GM18520 (cell line): ENCODE measurements around the gene RBM4B.
"Not testable (repeated sequence)": the region's sequence is repeated elsewhere in the genome, so short reads cannot be mapped to it uniquely, and the experiment has no call there.

Source experiments
- ATAC-seq: cut with Tn5 transposase; IDR thresholded peaks from one replicate; pipeline ENCODE4 v1.9.1; 2021; ENCODE audit not compliant: unreplicated experiment

The RBM4B gene

GRCh38 chr11:66643745-66644437 is 33.8 kb downstream of the RBM4B start:
- no peak for ATAC-seq

- no peak for ATAC-seq
Observed at GRCh38 chr11:66641834-66642233, 35.9 kb downstream of the RBM4B start.

GRCh38 chr11:66639814-66640340 is 37.8 kb downstream of the RBM4B start:
- ATAC-seq: not testable (repeated sequence)

- ATAC-seq: no peak
Observed at GRCh38 chr11:66639066-66639813, 38.4 kb downstream of the RBM4B start.

- peak; percentile 97 for ATAC-seq
Observed at GRCh38 chr11:66638177-66639065, 39.3 kb downstream of the RBM4B start, which contains the start of gene RBM4. Gene RBM4 (plus strand): TSS chr11:66638703. CDS start chr11:66639712, 1,009 bp downstream.

- ATAC-seq: no peak
Observed at GRCh38 chr11:66637557-66638176, 40.0 kb downstream of the RBM4B start.

DNA sequence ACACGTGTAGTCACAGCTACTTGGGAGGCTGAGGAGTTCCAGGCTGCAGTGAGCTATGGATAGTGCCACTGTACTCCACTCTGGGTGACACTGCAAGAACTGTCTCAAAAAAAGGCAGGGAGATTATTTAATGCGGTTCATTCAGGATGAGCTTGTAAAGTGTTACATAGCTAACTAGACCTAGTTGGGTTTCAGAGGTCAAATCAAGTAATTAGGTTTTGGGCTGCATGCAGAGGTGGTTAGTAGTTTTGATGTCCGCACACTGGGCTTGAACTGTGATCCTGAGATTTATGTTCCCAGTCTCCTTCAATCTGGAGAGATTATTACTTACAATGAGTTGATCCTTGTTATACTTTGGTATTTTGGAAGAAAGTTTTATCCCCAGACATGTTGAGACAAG is 41.3 kb downstream of the RBM4B start:
- ATAC-seq: no peak

- ATAC-seq: no peak
Observed at GRCh38 chr11:66632952-66633351, 44.7 kb downstream of the RBM4B start.

DNA sequence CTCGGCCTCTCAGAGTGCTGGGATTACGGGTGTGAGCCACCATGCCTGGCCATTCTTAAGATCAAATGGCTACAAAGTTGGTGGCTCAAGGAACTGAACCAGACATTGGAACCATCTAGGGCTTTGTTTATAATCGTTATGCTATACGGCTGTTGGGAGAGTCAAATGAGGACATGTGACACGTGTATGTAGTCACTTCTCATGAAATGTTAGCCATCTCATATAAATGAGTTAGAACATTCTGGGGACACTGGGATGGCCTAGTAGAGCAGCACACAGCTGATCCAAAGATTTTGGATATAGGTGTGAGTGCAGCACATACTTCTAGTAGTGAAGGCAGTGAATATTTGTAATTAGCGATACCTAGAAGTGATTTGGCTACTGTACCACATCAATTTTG is 45.8 kb downstream of the RBM4B start:
- no peak for ATAC-seq

DNA sequence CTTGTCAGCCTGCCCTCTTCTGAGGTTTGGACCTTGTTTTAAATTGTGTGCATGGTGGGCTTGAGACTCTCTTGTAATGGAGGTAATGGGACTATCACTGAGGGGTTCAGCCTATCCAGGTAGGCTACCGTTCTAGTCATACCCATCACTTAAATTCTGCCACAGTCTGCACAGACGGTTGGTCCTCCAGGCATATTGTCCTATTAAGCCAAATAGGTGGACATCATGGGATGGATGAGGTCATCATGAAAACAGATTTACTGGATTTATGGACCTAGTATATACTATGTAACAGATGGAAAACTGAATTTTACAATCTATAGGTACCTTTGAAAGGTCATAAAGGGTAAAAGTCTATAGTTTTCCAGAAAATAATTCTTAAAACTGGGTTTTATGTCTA is 48.3 kb downstream of the RBM4B start:
- no peak for ATAC-seq

DNA sequence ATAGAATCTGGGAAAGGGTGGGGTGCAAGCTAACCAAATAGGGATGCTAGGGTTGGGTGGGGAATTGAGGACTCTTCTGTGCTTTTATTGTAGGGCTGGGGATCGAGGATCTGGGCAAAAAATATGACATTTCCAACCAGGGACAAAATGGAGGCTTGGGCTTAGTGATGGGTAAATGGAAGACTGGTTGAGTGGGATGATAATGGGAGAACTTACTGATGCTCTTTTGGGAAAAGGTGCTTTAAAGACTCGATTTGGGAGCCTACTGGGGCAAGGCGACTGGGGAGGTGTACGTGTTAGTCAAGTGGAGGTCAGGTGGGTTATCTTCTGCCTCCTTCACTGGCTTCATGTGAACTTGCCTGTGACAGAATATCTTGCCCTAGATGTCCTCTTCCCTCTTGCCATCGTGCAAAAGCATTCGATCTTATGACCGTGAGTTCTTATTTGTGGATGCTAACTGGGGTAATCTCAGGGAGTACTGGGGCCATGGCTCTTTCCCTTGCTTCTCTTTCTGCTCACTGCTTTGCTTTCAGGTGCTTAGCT is 49.6 kb downstream of the RBM4B start:
- ATAC-seq: no peak

DNA sequence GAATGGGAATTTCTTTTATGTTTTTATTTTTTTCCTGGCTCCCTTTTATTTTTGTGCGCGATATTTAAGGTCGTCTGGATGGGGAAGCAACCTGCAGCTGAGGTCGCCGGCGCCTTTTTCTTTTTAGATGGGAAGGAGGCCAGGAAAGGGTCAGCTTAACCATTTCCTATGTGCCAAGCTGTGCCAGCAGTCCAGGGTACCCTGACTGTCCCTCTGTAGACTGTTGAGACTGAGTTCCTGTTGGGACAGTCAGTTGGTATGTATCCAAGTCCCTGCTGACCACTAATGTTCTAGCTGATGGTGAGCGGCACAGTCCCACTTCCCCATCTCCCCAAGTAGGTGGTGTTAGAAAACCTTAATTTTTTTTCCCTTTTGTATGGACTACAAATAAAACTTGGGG is 50.8 kb downstream of the RBM4B start:
- ATAC-seq: no peak

DNA sequence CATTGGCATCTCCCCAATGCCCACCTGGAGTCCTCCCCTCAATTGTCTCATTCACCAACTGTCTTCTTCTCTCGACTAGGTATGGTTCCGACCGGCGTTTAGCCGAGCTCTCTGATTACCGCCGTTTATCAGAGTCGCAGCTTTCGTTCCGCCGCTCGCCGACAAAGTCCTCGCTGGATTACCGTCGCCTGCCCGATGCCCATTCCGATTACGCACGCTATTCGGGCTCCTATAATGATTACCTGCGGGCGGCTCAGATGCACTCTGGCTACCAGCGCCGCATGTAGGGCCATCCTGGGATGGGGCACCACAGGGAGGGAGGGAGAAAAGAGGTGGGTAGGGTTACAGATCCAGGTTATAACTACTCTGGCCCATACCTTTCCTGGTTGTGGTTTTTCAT is 51.3 kb downstream of the RBM4B start:
- ATAC-seq: no peak

DNA sequence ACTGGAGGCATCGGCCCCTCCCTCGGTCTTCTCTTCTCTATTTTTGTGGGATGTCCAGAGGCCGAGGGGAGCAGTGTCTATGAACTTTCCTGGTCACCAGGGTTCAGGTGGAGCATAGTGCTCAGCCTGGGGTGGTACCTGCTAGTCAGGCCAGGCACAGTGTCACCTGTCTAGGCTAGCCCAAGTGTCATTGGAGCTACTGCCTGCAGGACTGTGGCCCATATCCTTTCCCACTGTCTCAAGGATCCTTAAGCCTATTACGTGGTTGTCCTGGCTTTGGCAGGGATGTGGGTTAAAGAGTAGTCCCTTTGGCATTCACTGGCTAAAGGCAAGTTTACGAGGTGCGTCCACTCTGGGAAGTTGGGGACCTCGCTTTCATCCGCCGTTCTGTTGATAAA is 51.9 kb downstream of the RBM4B start:
- ATAC-seq: no peak

DNA sequence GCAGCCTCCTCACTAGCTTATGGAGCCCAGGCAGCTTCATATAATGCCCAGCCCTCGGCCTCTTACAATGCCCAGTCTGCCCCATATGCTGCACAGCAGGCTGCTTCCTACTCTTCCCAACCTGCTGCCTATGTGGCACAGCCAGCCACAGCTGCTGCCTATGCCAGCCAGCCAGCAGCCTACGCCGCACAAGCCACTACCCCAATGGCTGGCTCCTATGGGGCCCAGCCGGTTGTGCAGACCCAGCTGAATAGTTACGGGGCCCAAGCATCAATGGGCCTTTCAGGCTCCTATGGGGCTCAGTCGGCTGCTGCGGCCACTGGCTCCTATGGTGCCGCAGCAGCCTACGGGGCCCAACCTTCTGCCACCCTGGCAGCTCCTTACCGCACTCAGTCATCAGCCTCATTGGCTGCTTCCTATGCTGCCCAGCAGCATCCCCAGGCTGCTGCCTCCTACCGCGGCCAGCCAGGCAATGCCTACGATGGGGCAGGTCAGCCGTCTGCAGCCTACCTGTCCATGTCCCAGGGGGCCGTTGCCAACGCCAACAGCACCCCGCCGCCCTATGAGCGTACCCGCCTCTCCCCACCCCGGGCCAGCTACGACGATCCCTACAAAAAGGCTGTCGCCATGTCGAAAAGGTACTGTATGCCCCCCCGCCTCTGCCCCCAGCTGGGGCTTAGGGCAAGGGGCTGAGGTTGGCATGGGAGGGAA is 52.5 kb downstream of the RBM4B start:
- no peak for ATAC-seq

DNA sequence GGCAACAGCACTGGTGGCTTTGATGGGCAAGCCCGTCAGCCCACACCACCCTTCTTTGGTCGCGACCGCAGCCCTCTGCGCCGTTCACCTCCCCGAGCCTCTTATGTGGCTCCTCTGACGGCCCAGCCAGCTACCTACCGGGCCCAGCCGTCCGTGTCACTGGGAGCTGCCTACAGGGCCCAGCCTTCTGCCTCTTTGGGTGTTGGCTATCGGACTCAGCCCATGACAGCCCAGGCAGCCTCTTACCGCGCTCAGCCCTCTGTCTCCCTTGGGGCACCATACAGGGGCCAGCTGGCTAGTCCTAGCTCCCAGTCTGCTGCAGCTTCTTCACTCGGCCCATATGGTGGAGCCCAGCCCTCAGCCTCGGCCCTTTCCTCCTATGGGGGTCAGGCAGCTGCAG is 53.2 kb downstream of the RBM4B start:
- no peak for ATAC-seq

- ATAC-seq: no peak
Observed at GRCh38 chr11:66619080-66619554, 58.6 kb downstream of the RBM4B start.

GRCh38 chr11:66617155-66617834 is 60.4 kb downstream of the RBM4B start:
- no peak for ATAC-seq
